HEK293 (cell line): Measurements from ENCODE around the gene NKAIN4.

Experiments used
- ZNF423 ChIP-seq: fragments of 450-650 bp; formaldehyde crosslinking; IDR thresholded peaks from 2 replicates; pipeline ENCODE4 v1.5.1; 2016; ENCODE audit warnings: missing biosample characterization, missing genetic modification characterization
- TF ChIP-seq, protein P1 (sequence below): fragments of 450-650 bp; formaldehyde crosslinking; IDR thresholded peaks from 2 replicates; pipeline ENCODE4 v1.5.1; 2016; ENCODE audit warnings: missing biosample characterization, missing genetic modification characterization
- TF ChIP-seq, protein P2 (sequence below): fragments of 450-650 bp; formaldehyde crosslinking; IDR thresholded peaks from 2 replicates; pipeline ENCODE4 v1.5.1; 2016; ENCODE audit warnings: missing biosample characterization, missing genetic modification characterization
- TF ChIP-seq, protein P3 (sequence below): fragments of 450-650 bp; formaldehyde crosslinking; IDR thresholded peaks from 2 replicates; pipeline ENCODE4 v1.5.1; 2016; ENCODE audit warnings: missing biosample characterization, missing genetic modification characterization
- TF ChIP-seq, protein P4 (sequence below): fragments of 450-650 bp; formaldehyde crosslinking; IDR thresholded peaks from 2 replicates; pipeline ENCODE4 v1.5.1; 2016; ENCODE audit warnings: missing biosample characterization, missing genetic modification characterization

DNA sequence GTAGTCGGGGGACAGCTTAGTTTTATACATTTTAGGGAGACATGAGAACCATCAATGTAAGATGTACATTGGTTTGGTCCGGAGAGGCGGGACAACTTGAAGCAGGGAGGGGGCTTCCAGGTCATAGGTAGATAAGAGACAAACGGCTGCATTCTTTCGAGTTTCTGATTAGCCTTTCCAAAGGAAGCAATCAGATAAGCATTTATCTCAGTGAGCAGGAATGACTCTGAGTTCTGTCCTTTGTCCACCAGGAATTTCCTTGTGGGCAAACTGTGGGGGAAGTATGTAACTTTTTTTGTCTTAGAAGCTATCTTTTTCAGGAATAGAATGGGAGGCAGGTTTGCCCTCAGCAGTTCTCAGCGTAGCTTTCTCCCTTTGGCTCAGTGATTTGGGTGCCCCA is 39.7 kb downstream of the NKAIN4 start:
- TF ChIP-seq, protein P1, sequence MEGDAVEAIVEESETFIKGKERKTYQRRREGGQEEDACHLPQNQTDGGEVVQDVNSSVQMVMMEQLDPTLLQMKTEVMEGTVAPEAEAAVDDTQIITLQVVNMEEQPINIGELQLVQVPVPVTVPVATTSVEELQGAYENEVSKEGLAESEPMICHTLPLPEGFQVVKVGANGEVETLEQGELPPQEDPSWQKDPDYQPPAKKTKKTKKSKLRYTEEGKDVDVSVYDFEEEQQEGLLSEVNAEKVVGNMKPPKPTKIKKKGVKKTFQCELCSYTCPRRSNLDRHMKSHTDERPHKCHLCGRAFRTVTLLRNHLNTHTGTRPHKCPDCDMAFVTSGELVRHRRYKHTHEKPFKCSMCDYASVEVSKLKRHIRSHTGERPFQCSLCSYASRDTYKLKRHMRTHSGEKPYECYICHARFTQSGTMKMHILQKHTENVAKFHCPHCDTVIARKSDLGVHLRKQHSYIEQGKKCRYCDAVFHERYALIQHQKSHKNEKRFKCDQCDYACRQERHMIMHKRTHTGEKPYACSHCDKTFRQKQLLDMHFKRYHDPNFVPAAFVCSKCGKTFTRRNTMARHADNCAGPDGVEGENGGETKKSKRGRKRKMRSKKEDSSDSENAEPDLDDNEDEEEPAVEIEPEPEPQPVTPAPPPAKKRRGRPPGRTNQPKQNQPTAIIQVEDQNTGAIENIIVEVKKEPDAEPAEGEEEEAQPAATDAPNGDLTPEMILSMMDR (tag by site-specific recombination), result no peak
- TF ChIP-seq, protein P2, sequence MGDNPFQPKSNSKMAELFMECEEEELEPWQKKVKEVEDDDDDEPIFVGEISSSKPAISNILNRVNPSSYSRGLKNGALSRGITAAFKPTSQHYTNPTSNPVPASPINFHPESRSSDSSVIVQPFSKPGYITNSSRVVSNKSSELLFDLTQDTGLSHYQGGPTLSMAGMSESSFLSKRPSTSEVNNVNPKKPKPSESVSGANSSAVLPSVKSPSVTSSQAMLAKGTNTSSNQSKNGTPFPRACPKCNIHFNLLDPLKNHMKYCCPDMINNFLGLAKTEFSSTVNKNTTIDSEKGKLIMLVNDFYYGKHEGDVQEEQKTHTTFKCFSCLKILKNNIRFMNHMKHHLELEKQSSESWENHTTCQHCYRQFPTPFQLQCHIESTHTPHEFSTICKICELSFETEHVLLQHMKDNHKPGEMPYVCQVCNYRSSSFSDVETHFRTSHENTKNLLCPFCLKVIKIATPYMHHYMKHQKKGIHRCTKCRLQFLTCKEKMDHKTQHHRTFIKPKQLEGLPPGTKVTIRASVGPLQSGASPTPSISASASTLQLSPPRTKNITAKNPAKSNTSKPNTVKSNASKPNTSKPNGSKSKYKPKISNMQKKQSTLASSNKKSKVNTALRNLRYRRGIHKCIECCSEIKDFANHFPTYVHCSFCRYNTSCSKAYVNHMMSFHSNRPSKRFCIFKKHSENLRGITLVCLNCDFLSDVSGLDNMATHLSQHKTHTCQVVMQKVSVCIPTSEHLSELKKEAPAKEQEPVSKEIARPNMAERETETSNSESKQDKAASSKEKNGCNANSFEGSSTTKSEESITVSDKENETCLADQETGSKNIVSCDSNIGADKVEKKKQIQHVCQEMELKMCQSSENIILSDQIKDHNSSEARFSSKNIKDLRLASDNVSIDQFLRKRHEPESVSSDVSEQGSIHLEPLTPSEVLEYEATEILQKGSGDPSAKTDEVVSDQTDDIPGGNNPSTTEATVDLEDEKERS (tag by site-specific recombination), result no peak
- TF ChIP-seq, protein P3, sequence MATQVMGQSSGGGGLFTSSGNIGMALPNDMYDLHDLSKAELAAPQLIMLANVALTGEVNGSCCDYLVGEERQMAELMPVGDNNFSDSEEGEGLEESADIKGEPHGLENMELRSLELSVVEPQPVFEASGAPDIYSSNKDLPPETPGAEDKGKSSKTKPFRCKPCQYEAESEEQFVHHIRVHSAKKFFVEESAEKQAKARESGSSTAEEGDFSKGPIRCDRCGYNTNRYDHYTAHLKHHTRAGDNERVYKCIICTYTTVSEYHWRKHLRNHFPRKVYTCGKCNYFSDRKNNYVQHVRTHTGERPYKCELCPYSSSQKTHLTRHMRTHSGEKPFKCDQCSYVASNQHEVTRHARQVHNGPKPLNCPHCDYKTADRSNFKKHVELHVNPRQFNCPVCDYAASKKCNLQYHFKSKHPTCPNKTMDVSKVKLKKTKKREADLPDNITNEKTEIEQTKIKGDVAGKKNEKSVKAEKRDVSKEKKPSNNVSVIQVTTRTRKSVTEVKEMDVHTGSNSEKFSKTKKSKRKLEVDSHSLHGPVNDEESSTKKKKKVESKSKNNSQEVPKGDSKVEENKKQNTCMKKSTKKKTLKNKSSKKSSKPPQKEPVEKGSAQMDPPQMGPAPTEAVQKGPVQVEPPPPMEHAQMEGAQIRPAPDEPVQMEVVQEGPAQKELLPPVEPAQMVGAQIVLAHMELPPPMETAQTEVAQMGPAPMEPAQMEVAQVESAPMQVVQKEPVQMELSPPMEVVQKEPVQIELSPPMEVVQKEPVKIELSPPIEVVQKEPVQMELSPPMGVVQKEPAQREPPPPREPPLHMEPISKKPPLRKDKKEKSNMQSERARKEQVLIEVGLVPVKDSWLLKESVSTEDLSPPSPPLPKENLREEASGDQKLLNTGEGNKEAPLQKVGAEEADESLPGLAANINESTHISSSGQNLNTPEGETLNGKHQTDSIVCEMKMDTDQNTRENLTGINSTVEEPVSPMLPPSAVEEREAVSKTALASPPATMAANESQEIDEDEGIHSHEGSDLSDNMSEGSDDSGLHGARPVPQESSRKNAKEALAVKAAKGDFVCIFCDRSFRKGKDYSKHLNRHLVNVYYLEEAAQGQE (tag by site-specific recombination), result no peak
- TF ChIP-seq, protein P4, sequence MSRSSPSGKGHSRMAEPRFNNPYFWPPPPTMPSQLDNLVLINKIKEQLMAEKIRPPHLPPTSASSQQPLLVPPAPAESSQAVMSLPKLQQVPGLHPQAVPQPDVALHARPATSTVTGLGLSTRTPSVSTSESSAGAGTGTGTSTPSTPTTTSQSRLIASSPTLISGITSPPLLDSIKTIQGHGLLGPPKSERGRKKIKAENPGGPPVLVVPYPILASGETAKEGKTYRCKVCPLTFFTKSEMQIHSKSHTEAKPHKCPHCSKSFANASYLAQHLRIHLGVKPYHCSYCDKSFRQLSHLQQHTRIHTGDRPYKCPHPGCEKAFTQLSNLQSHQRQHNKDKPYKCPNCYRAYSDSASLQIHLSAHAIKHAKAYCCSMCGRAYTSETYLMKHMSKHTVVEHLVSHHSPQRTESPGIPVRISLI (tag by site-specific recombination), result no peak
- no peak for TF ChIP-seq ZNF423 (tag by site-specific recombination)
